Measurements from ENCODE around the gene CDC26.

CDC26 gene

DNA sequence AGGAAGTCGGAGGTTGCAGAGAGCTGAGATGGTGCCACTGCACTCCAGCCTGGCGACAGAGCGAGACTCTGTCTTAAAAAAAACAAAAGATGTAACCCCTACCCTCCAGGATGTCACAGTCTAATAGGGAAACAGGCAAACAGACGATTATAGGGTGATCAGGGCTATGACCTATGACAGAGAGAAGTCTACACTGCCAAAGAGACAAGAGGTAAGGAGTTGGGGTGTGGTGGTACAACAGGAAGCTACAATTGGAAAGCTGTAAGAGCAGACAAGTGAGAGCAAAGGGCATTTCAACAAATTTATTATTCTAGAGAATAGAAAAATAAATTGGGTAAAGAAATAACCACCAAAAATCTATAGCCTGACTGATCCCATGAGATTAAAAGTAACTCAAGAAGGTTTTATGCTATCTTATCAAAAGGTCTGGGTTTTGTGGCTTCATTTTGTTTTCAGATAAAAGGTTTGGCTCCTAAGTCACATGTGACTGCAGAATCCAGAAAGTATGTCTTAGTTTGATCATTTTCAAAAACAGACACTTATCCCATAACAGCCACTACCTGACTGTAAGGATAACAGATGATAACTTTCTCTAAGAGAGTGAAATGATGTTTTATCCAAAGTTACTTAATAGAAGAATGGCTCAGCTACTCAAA, 7.3 kb downstream of the CDC26 start:
- TF ChIP-seq, protein P1, sequence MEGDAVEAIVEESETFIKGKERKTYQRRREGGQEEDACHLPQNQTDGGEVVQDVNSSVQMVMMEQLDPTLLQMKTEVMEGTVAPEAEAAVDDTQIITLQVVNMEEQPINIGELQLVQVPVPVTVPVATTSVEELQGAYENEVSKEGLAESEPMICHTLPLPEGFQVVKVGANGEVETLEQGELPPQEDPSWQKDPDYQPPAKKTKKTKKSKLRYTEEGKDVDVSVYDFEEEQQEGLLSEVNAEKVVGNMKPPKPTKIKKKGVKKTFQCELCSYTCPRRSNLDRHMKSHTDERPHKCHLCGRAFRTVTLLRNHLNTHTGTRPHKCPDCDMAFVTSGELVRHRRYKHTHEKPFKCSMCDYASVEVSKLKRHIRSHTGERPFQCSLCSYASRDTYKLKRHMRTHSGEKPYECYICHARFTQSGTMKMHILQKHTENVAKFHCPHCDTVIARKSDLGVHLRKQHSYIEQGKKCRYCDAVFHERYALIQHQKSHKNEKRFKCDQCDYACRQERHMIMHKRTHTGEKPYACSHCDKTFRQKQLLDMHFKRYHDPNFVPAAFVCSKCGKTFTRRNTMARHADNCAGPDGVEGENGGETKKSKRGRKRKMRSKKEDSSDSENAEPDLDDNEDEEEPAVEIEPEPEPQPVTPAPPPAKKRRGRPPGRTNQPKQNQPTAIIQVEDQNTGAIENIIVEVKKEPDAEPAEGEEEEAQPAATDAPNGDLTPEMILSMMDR (IDR thresholded peaks at IDR 0.05; ENCODE audit: insufficient read depth, low read length, missing control alignments), result no peak
- DNase-seq (ENCODE audit: low read depth, low spot score), result no peak
- H3K4me3 ChIP-seq (ENCODE audit: low read depth, low read length), result no peak overlapping the region
- CTCF ChIA-PET, result no interaction called here
- POLR2A ChIA-PET, result no interaction called here

GRCh38 chr9:113266174-113266573, 9.2 kb downstream of the CDC26 start:
- no peak overlapping the region for H3K4me3 ChIP-seq (ENCODE audit: low read depth, low read length)
- ChIA-PET POLR2A (interaction anchor here (0.7 kb wide), 1 partner anchor 24 kb away, joined by 3 read pairs; no protein-coding TSS in a partner anchor), CTCF (interaction anchor here (3.2 kb wide), 1 partner anchor 8 kb away, joined by 16 read pairs; the partner anchor contains the start of genes CDC26 and PRPF4)
- TF ChIP-seq, protein P1 (IDR thresholded peaks at IDR 0.05; ENCODE audit: insufficient read depth, low read length, missing control alignments), result no peak
- no peak for DNase-seq (ENCODE audit: low read depth, low spot score)

GRCh38 chr9:113261917-113262671, 13.3 kb downstream of the CDC26 start:
- POLR2A ChIA-PET, result no interaction called here

GRCh38 chr9:113258282-113258681, 17.1 kb downstream of the CDC26 start:
- H3K4me3 ChIP-seq (ENCODE audit: low read depth, low read length), result no peak overlapping the region
- CTCF ChIA-PET, result interaction anchor here (1.5 to 3.8 kb wide), 2 partner anchors 17 to 144 kb away, joined by 3 to 20 read pairs; partner anchors contain the start of genes CDC26 and PRPF4
- TF ChIP-seq, protein P1 (IDR thresholded peaks at IDR 0.05; ENCODE audit: insufficient read depth, low read length, missing control alignments), result no peak
- POLR2A ChIA-PET, result no interaction called here
- no peak for DNase-seq (ENCODE audit: low read depth, low spot score)

More at GRCh38 chr9:113261917-113262671, 13.3 kb downstream of the CDC26 start:
- DNase-seq (ENCODE audit: low read depth, low spot score), result no peak
- TF ChIP-seq, protein P1 (IDR thresholded peaks at IDR 0.05; ENCODE audit: insufficient read depth, low read length, missing control alignments), result no peak
- CTCF ChIA-PET, result interaction anchor here (2.5 kb wide), 1 partner anchor 12 kb away, joined by 20 read pairs; the partner anchor contains the start of genes CDC26 and PRPF4
- H3K4me3 ChIP-seq (ENCODE audit: low read depth, low read length), result no peak overlapping the region

- no peak for DNase-seq (ENCODE audit: low read depth, low spot score)
- TF ChIP-seq, protein P1 (IDR thresholded peaks at IDR 0.05; ENCODE audit: insufficient read depth, low read length, missing control alignments), result no peak
- ChIA-PET POLR2A (no interaction called here), CTCF (interaction anchor here (0.9 to 3.8 kb wide), 3 partner anchors 15 to 38 kb away, joined by 3 to 20 read pairs (median 4); partner anchors contain the start of genes CDC26 and PRPF4)
- H3K4me3 ChIP-seq (ENCODE audit: low read depth, low read length), result no peak overlapping the region
Measured at GRCh38 chr9:113257863-113258262, 17.5 kb downstream of the CDC26 start.

- POLR2A ChIA-PET, result interaction anchor here (0.6 kb wide), 1 partner anchor 25 kb away, joined by 3 read pairs; no protein-coding TSS in a partner anchor
- CTCF ChIA-PET, result interaction anchor here (3.8 kb wide), 1 partner anchor 20 kb away, joined by 20 read pairs; the partner anchor contains the start of genes CDC26 and PRPF4
- DNase-seq (ENCODE audit: low read depth, low spot score), result no peak
Measured at GRCh38 chr9:113255438-113255837, 19.9 kb downstream of the CDC26 start.

More at GRCh38 chr9:113255438-113255837, 19.9 kb downstream of the CDC26 start:
- H3K4me3 ChIP-seq (ENCODE audit: low read depth, low read length), result no peak overlapping the region
- TF ChIP-seq, protein P1 (IDR thresholded peaks at IDR 0.05; ENCODE audit: insufficient read depth, low read length, missing control alignments), result no peak
